NCI-H2029 treated with DMSO at 0.1 percent for 48 hours (cell line): ENCODE data around the gene WHAMM.
"Not testable (repeated sequence)": the region's sequence is repeated elsewhere in the genome, so short reads cannot be mapped to it uniquely, and the experiment has no call there.

Experiments
- DNase-seq: peaks from one replicate; lab custom pipeline; 2025; lab: John Stamatoyannopoulos, UW

The WHAMM gene, protein sequence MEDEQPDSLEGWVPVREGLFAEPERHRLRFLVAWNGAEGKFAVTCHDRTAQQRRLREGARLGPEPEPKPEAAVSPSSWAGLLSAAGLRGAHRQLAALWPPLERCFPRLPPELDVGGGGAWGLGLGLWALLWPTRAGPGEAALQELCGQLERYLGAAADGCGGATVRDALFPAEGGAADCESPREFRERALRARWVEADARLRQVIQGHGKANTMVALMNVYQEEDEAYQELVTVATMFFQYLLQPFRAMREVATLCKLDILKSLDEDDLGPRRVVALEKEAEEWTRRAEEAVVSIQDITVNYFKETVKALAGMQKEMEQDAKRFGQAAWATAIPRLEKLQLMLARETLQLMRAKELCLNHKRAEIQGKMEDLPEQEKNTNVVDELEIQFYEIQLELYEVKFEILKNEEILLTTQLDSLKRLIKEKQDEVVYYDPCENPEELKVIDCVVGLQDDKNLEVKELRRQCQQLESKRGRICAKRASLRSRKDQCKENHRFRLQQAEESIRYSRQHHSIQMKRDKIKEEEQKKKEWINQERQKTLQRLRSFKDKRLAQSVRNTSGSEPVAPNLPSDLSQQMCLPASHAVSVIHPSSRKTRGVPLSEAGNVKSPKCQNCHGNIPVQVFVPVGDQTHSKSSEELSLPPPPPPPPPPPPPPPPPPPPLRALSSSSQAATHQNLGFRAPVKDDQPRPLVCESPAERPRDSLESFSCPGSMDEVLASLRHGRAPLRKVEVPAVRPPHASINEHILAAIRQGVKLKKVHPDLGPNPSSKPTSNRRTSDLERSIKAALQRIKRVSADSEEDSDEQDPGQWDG

DNA sequence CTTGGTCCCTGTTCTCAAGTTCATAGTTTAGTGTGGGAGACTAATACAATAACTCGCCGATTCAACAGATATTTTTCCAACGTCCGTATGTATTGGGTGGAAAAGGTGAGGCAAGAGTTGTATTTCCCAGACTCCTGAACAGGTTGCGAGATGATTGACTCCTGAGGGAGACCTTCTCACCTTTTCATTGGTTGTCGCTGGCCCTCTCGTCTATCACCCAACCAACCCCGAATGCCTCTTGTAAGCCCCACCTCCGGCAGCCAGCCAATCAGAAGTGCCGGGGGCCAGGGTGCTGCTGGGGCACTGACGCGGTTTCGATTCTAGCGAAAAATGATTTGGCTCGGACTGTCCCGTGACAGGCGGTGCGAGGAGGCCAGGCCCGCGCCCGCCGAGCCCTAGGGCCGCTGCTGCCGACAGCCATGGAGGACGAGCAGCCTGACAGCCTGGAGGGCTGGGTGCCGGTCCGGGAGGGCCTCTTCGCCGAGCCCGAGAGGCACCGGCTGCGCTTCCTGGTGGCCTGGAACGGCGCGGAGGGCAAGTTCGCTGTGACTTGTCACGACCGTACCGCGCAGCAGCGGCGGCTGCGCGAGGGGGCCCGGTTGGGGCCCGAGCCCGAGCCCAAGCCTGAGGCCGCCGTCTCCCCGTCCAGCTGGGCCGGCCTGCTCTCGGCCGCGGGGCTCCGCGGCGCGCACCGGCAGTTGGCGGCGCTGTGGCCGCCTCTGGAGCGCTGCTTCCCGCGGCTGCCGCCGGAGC, at the start of gene WHAMM:
TSS of gene WHAMM (plus strand) at position 321 of the 753 bp plus-strand sequence. CDS start at position 420, 99 bp downstream.
- DNase-seq, result peak; percentile 52

DNA sequence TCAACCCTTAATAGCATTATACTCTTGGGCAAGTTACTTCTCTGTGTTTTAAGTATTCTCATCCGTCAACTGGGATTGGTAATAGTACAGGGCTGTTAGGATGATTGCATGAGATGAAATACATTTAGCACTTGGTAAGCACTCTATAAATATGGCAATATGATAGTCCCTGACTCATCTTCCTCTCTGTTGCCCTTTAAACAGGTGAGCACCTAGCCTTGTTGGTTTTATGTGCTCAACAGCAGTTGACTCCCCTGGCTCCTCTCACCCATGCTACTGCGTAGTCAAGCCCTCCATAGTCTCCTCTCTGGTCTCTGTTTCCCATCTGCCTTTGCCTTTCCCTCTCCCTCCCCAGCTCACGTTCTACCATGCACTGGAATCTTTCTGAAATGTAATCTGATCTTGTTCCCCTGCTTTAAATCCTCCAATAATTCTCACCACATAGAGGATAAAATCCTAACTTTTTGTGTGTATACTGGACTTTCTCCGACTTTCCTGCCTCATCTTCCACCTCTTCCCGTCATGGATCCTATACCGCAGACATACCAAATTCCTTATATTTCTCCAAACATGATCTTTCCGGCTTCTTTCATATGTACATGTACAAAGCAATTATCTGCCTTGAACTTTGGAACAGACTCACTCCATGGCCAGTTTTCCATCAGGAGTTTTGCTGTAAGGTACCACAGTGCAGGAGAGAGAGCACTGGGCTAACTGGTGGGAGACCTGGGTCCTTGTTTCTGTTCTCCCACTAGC, 45.9 kb upstream of the WHAMM start:
- DNase-seq, result no peak

GRCh38 chr15:82764117-82764490, 45.3 kb upstream of the WHAMM start:
- DNase-seq, result no peak

DNA sequence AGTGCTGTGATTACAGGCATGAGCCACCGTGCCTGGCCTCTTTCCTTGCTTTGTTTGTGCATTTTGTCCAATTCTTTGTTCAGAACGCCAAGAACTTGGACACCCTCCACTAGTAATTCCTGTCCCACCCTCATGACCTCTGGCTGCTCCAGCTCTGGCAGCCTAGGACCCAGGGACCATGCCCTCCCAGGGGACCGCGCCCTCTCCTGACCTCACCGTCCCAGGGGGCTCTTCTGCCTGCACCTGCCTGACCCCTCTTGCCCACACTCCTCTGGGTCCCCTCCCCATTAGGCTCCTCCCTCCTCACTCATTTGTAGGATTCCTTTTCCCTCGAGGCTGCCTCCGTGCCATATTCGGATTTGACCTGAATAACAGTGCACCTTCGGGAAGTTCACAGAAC, 44.7 kb upstream of the WHAMM start:
- no peak for DNase-seq

DNA sequence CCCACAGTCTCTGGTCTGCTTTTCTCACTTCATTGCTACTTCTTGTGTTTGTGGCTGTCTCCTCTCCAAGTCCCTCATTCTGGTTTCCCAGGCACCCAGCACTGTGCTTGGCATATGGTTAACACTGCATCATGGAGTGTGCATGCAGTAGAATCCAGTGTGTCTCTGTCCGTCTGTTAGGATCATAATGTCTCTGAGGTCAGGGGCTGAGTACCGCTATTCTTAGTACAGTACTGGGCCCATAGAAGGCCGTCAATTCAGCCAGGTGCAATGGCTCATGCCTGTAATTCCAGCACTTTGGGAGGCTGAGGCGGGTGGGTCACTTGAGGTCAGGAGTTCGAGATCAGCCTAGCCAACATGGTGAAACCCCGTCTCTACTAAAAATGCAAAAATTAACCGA, 43.2 kb upstream of the WHAMM start:
- DNase-seq, result not testable (repeated sequence)

DNA sequence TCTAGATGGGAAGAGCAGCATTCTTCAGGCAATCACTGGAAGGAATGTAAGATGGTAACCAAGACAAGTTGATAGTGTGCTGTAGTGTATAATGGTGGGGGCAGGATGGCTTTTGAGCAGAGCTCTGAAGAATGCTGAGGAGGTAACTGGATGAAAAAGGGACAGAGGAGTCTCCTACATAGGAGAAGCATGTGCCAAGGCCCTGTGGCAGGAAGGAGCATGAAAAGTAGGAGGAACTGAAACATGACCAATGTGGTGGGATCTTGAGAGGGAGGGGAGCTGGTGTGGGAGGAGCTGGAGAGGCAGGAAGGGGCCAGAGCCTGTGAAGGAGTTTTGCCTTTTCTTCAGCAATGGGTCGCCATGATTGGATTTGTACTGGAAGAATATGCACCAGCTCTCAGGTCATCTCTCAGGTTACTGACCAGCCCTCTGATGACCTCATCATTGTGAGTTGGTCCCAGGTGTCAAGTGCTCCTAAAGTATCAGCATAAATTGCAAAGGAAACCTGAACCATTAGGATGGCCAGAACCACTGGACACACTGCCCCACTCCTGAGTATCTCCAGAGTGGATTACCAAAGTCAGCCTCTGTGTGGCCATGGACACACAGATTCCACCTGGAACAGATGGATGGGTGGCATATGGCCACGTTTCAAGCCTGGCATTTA, 42.1 kb upstream of the WHAMM start:
- DNase-seq, result no peak

DNA sequence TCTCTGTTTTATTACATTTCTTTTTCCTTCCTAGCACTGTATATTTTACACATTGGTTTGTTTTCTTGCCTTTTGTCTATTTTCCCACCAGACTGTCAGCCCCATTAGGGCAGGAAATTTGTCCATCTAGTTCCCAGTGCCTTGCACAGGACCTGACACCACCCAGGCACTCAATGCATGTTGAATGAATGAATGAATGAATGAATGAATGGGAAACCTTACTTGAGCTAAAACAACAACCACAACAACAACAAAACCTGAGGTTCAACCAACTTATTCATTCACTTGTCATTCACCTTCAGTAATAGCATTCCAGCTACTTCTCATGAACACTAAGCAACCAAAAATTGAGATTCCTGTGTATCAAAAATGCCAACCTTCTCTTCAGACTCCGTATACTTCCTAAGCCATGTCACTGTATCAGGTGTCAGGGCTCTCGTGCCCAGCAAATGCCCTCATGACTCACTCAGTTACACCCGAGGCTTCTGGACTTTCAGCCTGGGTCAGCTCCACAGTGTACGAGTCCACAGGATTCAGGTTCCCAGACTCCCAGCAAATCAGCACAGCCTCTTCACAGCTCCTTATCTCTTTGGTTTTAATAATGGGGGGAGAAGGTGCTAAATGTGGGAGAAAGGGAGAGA, 40.9 kb upstream of the WHAMM start:
- no peak for DNase-seq

DNA sequence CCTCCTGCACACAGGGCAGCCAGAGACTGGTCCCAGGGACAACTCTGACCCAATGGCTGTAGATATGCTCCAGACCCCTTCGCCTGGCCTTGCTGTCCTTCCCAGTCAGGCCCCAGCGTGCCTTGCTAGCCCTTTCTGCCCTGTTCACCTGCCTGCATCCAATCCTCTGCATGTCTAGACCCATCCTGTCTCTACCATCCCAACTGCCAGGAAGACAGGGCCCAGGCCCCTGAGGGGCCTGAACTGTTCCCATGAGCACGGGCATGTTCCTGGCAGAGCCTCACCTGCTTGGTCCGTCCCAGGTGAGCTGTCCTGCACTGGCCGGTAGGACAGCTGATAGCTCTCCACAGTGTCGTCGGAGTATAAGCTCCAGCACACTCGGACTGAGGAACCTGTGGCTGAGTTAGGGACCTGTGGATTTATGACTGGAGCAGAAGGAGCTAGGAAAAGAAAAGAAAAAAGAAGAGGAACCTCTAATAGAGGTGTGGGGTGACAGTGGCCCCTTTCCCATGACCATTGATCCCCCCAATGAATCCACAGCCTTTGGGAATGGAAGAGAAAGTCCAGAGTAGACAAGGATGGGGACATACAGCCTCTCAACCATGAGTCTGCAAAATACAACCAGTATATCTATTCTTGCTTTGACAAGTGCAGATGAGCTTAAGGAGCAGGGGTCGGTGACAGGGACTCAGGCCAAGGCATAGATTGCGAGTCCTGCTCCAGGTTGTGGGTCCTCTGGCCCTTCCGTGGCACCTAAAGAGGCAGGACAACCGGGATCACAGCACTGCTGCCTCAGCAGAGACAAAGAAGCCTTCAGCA, 37.4 kb upstream of the WHAMM start:
- no peak for DNase-seq

- no peak for DNase-seq
Observed at GRCh38 chr15:82774496-82774895, 34.9 kb upstream of the WHAMM start.

GRCh38 chr15:82778755-82779154, 30.7 kb upstream of the WHAMM start:
- no peak for DNase-seq

DNA sequence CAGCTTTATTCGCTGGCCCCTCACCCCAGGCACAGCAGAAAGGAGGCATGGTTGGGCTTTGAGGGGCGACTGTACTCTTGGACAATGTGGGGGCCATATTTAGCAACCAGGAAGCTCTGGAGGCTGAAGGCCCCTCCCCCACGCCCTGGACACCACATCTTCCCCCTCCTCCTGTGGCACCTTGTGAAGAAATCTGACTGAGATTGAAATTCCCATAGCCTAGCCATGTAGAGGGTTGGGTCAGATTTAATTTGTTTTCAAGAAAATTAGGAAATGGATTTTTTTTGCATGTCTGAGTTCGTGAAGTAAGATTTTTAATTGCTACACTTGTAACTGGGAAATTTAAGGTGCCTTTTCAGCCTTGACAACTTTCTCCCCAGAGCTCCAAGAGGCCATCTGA, 28.1 kb upstream of the WHAMM start:
- no peak for DNase-seq

- DNase-seq, result no peak
Observed at GRCh38 chr15:82788496-82788895, 20.9 kb upstream of the WHAMM start.

GRCh38 chr15:82789491-82789890, 19.9 kb upstream of the WHAMM start:
- DNase-seq, result no peak

- no peak for DNase-seq
Observed at GRCh38 chr15:82790321-82790720, 19.1 kb upstream of the WHAMM start.

DNA sequence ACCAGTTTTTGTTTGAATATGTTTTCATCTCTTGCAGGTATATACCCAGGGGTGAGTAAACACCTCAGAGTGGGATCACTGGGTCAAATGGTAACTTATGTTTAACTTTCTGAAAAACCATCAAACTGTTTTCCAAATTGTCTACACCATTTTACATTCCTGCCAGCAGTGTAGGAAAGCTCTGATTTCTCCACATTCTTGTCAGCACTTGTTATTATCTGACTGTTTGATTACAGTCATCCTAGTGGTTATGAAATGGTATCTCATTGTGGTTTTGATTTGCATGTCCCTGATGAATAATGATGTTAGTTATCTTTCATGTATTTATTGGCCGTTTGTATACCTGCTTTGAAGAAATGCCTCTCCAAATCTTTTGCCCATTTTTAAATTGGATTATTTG, 17.4 kb upstream of the WHAMM start:
- DNase-seq, result no peak

DNA sequence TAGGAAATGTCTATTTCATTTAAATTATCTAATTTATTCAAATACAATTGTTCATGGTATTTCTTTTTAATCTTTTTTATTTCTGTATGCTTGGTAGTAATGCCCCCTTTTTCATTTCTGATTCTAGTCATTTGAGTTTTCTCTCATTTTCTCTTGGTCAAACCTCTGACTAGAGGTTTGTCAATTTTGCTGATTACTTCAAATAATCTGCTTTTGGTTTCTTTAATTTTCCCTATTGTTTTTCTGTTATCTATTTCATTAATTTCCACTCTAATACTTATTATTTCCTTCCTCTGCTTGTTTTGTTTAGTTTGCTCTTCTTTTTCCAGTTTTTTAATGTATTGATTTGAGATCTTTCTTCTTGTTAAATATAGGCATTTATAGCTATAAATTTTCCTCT, 15.7 kb upstream of the WHAMM start:
- no peak for DNase-seq

- no peak for DNase-seq
Observed at GRCh38 chr15:82798104-82798503, 11.3 kb upstream of the WHAMM start.

GRCh38 chr15:82798531-82799166, 10.8 kb upstream of the WHAMM start:
- DNase-seq, result no peak

- no peak for DNase-seq
Observed at GRCh38 chr15:82799183-82799841, 10.1 kb upstream of the WHAMM start.
